Stomach (tissue), 4 donors: ENCODE results near the gene HYOU1.

ENCODE experiments used
- EP300 ChIP-seq: sonication (generic); formaldehyde crosslinking; IDR thresholded peaks from one replicate; pipeline ENCODE4 v1.6.1; 2017; ENCODE audit warnings: antibody characterized with exemption
- POLR2AphosphoS5 ChIP-seq, 3 donors: sonication (generic); formaldehyde crosslinking; IDR thresholded peaks; one replicate each; pipeline ENCODE4 v1.6.1; 2016; ENCODE audit warnings: antibody characterized with exemption in 3 of 3
- TF ChIP-seq, protein P1 (sequence below), 7 experiments: fragments of 450-650 bp in 4 of 7; fragments of 200-600 bp in 3 of 7; sonication (generic) in 3 of 7; IDR thresholded peaks; one replicate each; pipeline ENCODE4 v1.5.1; 2016 to 2019; ENCODE audit warnings: antibody characterized with exemption in 7 of 7, control low read depth in 2 of 7, mild to moderate bottlenecking in 1 of 7

- no peak for TF ChIP-seq POLR2AphosphoS5 (IDR thresholded peaks at IDR 0.05)
- TF ChIP-seq, protein P1, sequence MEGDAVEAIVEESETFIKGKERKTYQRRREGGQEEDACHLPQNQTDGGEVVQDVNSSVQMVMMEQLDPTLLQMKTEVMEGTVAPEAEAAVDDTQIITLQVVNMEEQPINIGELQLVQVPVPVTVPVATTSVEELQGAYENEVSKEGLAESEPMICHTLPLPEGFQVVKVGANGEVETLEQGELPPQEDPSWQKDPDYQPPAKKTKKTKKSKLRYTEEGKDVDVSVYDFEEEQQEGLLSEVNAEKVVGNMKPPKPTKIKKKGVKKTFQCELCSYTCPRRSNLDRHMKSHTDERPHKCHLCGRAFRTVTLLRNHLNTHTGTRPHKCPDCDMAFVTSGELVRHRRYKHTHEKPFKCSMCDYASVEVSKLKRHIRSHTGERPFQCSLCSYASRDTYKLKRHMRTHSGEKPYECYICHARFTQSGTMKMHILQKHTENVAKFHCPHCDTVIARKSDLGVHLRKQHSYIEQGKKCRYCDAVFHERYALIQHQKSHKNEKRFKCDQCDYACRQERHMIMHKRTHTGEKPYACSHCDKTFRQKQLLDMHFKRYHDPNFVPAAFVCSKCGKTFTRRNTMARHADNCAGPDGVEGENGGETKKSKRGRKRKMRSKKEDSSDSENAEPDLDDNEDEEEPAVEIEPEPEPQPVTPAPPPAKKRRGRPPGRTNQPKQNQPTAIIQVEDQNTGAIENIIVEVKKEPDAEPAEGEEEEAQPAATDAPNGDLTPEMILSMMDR (IDR thresholded peaks at IDR 0.05): no peak
- TF ChIP-seq EP300: no peak
These were observed 40.6 kb downstream of the HYOU1 start for GRCh38 chr11:119016216-119017009.
